A549 treated with Mapracorat at 1 μM for 4 hours (cell line): Measurements from ENCODE around the gene CXCL13. TPM values are rescaled to one million over a fixed set of nuclear protein-coding genes. Genes with fewer than 3 reads are reported as not detected.

Source experiments
- total RNA-seq: library from RNA; stranded (reverse); fragments of 200-300 nt; extraction: Qiagen RNA extraction; gene quantifications from 5 replicates; pipeline ENCODE4 v1.2.3, GENCODE V29; 2022

Gene CXCL13, protein sequence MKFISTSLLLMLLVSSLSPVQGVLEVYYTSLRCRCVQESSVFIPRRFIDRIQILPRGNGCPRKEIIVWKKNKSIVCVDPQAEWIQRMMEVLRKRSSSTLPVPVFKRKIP
- total RNA-seq: not detected in 5 replicates

GRCh38 chr4:77605210-77605902 lies at the start of gene CXCL13:
Gene CXCL13 (plus strand): TSS chr4:77605820. CDS start chr4:77605866, 46 bp downstream.

Other genes starting within 250 kb of the CXCL13 start
- 6.6 to 11.3 TPM (median 8.8 TPM) in 5 replicates for gene CNOT6L, start 213.5 kb downstream of the CXCL13 start, total RNA-seq